ENCODE measurements around the gene KBTBD4. TPM values are rescaled to one million over a fixed set of nuclear protein-coding genes. Genes with fewer than 3 reads are reported as not detected.

The KBTBD4 gene
- total RNA-seq, 1 experiment from 2014 or later = 12.5 TPM

- DNase-seq = no peak
- Mint-ChIP-seq H3K4me1 (ENCODE audit: low read depth, unreplicated experiment) (peaks cover 6% of the 10 kb centered on the region), H3K27me3 (ENCODE audit: insufficient read depth, unreplicated experiment) (no peaks in the 10 kb centered on the region), H3K36me3 (ENCODE audit: insufficient read depth, unreplicated experiment) (peaks cover 39% of the 10 kb centered on the region), H3K4me3 (ENCODE audit: unreplicated experiment) (no peak overlapping the region), H3K27ac (ENCODE audit: unreplicated experiment) (no peak overlapping the region), H3K9me3 (ENCODE audit: unreplicated experiment) (no peaks in the 10 kb centered on the region)
- no TSS peak for BruUV-seq (replicated peaks)
- Histone ChIP-seq H3K27me3 (replicated peaks; ENCODE audit: control insufficient read depth, insufficient read depth, low read length) (no peaks in the 10 kb centered on the region), H3K4me3 (ENCODE audit: low read depth, low read length) (no peak overlapping the region), H3K4me1 (no peaks in the 10 kb centered on the region; the same call in 1 of the 2 replicates), H3K9me3 (no peaks in the 10 kb centered on the region), H3K36me3 (ENCODE audit: control insufficient read depth, insufficient read depth, low read length) (no peaks in the 10 kb centered on the region)
- intact Hi-C loops (cut with micrococcal nuclease; ENCODE audit: unreplicated experiment) = no loop called here
- TF ChIP-seq CTCF (IDR thresholded peaks at IDR 0.05; ENCODE audit: insufficient read depth in 1 of 2, low read depth in 1 of 2, low read length in 1 of 2, severe bottlenecking in 1 of 2, unreplicated experiment in 1 of 2) = no peak
- ChIA-PET CTCF (no interaction called here), POLR2A (no interaction called here)
Measured at GRCh38 chr11:47545298-47545697, 33.5 kb downstream of the KBTBD4 start.

- peak overlapping the region; percentile 12 for H3K27ac Mint-ChIP-seq (ENCODE audit: unreplicated experiment)
- intact Hi-C loops (cut with micrococcal nuclease; ENCODE audit: unreplicated experiment) = no loop called here
- H3K27me3 Mint-ChIP-seq (ENCODE audit: insufficient read depth, unreplicated experiment) = no peaks in the 10 kb centered on the region
- H3K9me3 ChIP-seq = no peaks in the 10 kb centered on the region
- no peak overlapping the region for H3K4me3 ChIP-seq (ENCODE audit: low read depth, low read length)
- no peak overlapping the region for H3K4me3 Mint-ChIP-seq (ENCODE audit: unreplicated experiment)
- no peaks in the 10 kb centered on the region for H3K9me3 Mint-ChIP-seq (ENCODE audit: unreplicated experiment)
- no TSS peak for BruUV-seq (replicated peaks)
- no peaks in the 10 kb centered on the region for H3K36me3 ChIP-seq (ENCODE audit: control insufficient read depth, insufficient read depth, low read length)
- ChIA-PET CTCF (no interaction called here), POLR2A (no interaction called here)
- no peaks in the 10 kb centered on the region for H3K27me3 ChIP-seq (replicated peaks; ENCODE audit: control insufficient read depth, insufficient read depth, low read length)
- H3K36me3 Mint-ChIP-seq (ENCODE audit: insufficient read depth, unreplicated experiment) = peaks cover 13% of the 10 kb centered on the region
- no peak for TF ChIP-seq CTCF (IDR thresholded peaks at IDR 0.05; ENCODE audit: insufficient read depth in 1 of 2, low read depth in 1 of 2, low read length in 1 of 2, severe bottlenecking in 1 of 2, unreplicated experiment in 1 of 2)
- H3K4me1 ChIP-seq = no peaks in the 10 kb centered on the region; the same call in 1 of the 2 replicates
- no peak for DNase-seq
- H3K4me1 Mint-ChIP-seq (ENCODE audit: low read depth, unreplicated experiment) = peaks cover 11% of the 10 kb centered on the region
Measured at GRCh38 chr11:47541070-47541469, 37.7 kb downstream of the KBTBD4 start.

GRCh38 chr11:47539681-47540039 is 39.1 kb downstream of the KBTBD4 start:
- peaks cover 11% of the 10 kb centered on the region for H3K4me1 Mint-ChIP-seq (ENCODE audit: low read depth, unreplicated experiment)
- no peaks in the 10 kb centered on the region for H3K27me3 ChIP-seq (replicated peaks; ENCODE audit: control insufficient read depth, insufficient read depth, low read length)
- no peak overlapping the region for H3K4me3 Mint-ChIP-seq (ENCODE audit: unreplicated experiment)
- H3K27ac Mint-ChIP-seq (ENCODE audit: unreplicated experiment) = no peak overlapping the region
- ChIA-PET CTCF (no interaction called here), POLR2A (interaction anchor here (0.5 kb wide), 1 partner anchor 12 kb away, joined by 5 read pairs; no protein-coding TSS in a partner anchor)
- intact Hi-C loops (cut with micrococcal nuclease; ENCODE audit: unreplicated experiment) = no loop called here
- no peak for DNase-seq
- no peak overlapping the region for H3K4me3 ChIP-seq (ENCODE audit: low read depth, low read length)
- no peaks in the 10 kb centered on the region for H3K9me3 ChIP-seq
- H3K36me3 ChIP-seq (ENCODE audit: control insufficient read depth, insufficient read depth, low read length) = no peaks in the 10 kb centered on the region
- no peaks in the 10 kb centered on the region; the same call in 1 of the 2 replicates for H3K4me1 ChIP-seq
- H3K36me3 Mint-ChIP-seq (ENCODE audit: insufficient read depth, unreplicated experiment) = peaks cover 20% of the 10 kb centered on the region
- no peaks in the 10 kb centered on the region for H3K9me3 Mint-ChIP-seq (ENCODE audit: unreplicated experiment)
- H3K27me3 Mint-ChIP-seq (ENCODE audit: insufficient read depth, unreplicated experiment) = no peaks in the 10 kb centered on the region
- no TSS peak for BruUV-seq (replicated peaks)
- no peak for TF ChIP-seq CTCF (IDR thresholded peaks at IDR 0.05; ENCODE audit: insufficient read depth in 1 of 2, low read depth in 1 of 2, low read length in 1 of 2, severe bottlenecking in 1 of 2, unreplicated experiment in 1 of 2)

Measured in Caco-2 (cell line).